HuH-7.5 (cell line): Measurements from ENCODE around the gene FBXW8.

Experiments
- DNase-seq: peaks from one replicate; pipeline ENCODE4 v3.0.0; 2011; ENCODE audit warnings: low spot score

Gene FBXW8

DNA sequence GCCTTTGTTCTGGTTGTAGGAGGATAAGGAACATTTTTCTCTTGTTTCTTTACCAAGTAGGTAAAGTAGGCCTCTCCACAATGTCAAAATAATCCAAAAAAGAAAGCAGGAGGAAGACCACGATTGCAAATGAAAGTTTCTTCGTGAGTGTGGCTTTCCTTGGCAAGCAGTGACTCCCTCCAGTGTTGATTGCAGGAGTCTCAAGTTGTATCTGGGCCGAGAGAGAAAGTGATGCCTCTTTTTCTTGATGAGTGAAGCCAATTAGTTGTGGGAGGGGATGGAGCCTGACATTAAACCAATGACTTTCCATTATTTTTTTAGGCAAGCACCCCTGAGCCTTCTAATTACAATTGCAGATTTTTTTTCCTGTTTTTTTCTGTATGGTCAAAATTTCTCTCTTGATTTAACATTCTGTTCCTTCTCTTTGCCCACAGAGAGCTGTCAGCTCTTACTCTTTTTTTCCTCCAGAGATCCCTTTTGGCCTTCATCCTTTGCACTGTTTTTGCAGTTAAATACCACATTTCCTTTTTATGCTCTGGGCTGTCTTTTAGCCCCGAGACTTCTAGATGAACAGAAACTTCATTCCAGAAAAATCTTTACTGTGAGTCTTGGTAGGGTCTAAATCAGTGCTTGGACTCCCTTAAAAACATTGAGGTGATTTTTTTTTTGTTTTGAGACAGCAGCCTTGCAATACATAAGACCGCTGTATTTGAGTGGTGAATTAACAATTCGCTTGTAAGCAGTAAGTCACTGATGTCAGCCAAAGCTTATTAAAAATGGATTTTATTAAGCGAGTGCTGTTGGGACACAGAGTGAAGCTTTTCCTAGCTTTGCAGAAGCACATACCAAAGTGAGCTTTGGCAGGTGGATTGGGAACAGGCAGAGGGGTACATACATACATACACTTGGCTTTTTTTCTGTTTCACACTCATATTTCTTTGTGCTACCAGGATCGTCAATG, 15.8 kb downstream of the FBXW8 start:
- no peak for DNase-seq

DNA sequence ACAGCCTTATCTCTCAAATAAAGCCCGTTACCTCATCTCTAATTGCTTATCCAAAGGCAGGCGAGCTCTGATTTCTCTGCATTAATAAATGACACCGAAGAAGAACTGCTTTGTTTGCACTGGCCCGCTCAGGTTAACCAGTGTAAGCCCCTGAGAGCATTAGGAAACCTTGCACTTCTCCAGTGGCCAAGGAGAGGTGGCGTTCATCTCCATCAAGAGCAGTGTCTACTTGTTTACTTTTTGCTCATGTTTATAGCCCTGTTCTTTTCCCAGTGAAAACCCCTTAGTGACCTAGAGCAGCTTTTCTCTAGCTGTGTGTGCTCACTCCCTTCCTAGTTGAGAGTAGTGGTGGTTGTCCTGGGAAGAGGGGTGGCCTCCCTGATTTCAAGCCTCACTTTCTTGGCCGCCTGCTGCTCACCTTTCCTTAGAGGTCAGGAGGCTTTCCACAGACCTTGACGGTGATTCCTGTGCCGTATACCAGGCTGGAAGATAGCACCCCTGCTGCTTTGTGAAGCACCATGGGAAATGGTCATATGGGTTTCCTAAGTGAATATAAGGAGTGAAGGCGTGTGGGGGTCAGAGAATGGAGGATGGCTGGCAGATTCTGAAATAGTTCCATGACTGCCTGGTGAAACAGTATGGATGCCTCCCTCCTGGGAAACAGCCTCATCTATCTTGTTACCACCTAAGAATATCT, 16.6 kb downstream of the FBXW8 start:
- no peak for DNase-seq

DNA sequence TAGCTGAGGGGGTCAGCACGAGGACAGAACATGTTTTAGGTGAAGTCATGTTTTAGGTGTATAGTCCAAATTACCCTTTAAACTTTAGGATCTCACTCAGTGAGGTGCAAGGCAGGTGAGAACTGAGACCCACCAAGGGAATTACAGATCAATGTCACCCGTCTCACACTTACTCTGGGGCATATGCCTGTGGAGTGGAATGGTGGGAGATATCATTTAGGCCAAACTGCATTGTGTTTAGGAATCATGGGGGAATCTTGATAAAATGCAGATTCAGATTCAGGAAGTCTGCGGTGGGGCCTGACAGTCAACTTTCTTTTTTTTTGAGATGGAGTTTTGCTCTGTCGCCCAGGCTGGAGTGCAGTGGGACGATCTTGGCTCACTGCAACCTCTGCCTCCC, 17.8 kb downstream of the FBXW8 start:
- no peak for DNase-seq

DNA sequence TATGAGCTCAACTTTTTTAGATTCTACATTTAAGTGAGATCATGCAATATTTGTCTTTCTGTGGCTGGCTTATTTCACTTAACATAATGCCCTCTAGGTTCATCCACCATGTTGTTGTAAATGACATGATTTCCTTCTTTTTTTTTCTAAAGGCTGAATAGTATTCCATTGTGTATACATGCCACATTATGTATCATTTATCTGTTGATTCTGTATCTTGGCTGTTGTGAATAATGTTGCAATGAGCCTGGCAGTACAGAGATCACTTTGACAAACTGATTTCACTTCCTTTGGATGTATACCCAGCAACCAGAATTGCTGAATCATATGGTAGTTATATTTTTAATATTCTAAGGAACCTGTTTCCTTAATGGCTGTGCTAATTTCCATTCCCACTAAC, 19.1 kb downstream of the FBXW8 start:
- no peak for DNase-seq

DNA sequence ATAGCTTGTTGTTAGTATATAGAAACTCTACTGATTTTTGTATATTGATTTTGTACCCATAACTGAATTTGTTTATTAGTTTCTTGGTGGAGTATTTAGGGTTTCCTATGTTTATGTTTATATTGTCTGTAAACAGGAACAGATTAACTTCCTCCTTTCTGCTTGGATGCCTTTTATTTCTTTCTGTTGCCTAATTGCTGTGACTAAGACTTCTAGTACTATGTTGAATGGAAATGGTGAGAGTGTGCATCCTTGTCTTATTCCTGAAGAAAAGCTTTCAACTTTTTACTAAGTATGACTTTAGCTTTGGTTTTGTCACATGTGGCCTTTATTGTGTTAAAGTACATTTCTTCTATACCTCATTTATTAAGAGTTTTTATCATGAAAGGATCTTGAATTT, 20.9 kb downstream of the FBXW8 start:
- DNase-seq: no peak

DNA sequence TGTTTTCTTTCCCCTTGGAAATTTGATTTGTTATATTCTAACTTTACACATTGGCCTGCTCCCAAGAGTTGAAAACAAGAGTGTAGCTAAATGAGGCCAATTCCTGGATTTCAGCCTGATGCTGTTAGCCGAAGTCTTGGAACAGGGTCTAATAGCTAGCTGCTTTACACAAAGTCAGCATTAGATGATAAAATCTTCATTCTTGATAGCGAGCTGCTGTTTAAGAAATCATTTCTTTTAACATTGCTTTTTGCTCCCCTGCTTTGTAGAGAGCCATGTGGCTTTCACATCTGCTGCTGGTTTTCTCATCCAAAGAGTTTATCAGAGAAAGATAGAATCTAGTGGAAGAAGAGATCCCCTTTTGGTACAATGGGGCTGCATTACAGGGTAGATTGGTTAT, 22.3 kb downstream of the FBXW8 start:
- DNase-seq: no peak

DNA sequence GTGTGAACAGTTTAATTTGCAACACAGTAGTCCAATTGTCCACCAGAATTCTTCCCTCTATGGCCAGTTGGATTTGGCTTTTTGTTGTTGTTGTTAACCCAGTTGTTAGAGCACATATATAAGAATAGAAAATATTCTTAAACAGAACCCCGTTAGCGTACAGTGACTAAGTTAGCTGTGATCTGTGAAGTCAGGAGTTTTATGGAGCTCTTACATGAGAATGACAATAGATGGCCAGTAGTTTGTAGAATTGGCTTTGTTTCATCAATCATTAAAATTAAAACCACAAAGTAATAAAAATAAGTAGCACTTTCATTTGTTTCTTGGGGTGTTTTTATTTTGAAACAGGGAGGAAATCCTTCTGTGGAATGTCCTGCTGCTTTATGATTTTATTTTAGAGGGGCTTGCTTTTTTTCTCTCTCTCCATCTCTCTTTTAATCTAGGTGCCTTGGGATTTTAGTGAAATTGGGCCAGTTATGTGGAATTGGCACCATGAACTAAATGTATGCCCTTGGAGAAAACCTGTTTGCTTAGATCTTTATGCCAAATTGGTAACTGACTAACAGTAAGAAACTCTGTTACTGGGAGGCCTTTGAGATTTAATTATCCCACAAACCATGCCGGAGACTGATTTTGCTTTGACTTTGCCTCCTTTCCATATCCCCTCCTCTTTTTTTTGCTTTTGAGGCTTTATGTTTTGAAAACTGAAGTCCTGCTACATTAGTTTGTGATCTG, 22.9 kb downstream of the FBXW8 start:
- DNase-seq: no peak

DNA sequence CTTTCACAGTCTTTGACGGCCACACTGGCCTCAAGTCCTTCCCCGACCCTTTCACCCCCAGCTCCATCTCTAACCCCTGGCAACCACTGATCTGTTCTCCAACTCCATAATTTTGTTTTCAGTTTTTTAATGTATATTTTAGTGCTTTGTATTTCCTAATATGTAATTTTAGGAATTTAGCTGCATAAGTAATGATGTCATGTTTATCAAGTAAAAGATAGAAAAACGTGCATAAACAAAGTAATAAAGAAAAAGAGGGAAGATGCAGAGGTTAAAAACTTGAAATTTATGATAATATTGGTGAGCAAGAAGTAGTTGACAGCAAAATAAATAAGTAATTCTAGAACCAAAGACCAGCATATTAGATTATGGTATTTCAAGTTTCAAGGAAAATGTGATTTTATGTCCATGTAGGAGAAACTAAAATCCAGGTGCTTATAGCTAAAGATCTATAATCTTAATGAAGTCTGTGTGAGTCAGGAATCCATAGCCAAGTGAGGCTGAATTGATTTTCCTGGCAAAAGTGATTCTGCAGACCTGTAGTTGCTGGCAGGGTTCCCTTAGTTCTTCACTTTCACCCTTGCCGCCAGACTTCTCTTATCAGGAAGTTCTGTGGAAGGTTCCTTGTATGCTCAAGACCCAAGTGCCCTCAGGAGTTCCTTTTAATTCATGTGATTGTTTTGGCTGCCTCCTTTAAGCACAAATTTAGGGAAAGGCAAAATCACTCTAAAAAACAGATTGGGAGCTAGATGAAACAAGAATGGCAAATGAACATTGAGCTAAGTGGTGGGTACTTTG, 24.4 kb downstream of the FBXW8 start:
- no peak for DNase-seq

DNA sequence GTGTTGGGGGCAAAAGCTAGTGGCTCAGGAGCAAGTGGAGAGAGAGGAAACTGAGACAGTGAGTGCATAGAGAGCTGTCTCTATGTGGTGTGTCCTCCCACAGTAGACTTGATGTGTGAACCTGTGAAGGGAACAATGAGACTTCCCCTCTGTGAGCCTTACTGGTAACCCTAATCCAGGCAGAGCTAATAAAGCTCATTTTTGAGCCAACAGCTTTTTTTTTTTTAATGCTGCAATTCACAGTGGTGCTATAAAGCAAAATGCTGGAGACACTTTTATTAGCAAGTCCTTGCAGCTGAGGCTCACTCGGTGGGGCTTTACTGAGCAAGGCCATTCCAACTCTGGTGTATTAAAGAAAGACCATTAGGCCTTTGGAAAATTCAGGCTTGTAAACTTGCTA, 26.9 kb downstream of the FBXW8 start:
- DNase-seq: no peak

DNA sequence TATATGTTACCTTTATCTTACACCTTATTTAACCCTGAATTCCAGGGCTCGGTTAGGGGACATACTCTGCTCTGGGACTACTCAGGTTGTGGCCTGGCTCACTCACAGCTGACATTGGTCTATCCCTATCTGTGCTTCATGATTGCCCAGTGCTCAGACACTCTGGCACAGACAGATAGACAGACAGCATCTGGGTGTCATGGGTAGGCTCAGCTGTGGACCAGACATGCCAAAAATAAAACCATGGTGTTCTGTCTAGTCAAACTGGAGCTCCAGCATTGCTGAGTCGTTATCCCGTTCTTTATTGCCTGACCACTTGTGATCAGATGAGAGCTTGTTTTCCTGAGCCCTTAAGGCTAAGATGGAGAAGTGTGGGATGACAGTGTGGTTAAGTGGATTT, 29.0 kb downstream of the FBXW8 start:
- no peak for DNase-seq

DNA sequence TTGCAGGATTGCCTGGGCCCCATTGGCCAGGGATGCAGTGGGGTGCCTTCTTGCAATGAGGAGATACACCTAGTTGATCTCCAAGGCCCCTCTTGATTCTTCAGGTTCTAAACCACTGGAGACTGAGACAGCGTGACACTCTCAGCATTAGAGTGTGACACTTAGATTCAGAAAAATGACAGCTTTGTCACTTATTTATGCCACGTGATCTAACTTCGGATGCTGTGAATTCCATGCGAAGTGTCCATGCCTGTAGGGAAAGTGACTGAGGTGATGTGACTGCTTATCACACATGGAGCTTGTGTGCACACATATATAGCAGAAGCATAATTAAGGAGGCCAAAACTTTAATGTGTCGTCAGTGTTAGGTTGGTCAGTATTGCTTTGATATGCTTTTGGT, 30.4 kb downstream of the FBXW8 start:
- DNase-seq: no peak

DNA sequence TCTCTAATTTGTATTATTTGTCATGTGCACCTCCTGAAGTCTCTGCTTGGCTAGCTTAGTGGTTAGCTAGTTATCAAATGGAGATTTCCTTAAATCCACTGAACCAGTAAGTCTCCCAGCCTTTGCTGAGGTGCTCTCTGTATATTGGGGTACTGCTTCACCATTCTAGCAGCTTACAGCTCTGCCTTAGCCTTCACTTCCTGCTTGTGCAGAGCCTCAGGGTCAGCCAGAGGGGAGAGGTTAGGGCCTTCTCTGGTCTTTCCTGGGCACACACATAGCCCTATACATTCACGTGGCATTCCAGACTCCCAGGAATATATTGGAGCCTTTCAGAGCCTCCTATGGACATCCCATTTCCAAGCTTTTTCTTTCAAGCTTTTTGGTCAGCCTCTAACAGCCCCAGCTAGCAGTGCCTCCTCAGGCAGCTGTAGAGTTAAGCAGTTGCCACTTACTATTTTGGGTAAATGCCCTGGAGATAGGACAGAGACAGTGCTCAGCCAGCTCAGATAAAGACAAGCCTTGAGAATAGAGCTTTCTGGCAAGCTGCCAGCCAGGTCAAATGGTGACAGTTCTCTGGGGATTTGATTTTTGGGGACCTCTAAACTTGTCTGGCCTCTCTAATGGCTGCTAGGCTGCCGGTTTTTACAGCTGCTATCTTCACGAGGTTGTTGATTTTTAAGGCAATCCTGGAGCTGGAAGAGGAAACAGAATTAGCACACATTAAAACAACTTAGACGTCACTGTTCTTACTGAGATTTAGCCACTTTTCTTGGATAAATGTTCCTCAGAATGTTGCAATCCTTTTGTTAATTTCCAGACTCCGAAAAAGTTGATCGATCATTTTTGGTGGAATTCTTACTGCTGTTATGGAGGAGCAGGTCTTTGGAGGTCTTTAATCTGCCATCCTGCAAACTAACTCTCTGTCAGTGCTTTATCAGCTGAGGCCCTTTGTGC, 32.9 kb downstream of the FBXW8 start:
- DNase-seq: no peak

DNA sequence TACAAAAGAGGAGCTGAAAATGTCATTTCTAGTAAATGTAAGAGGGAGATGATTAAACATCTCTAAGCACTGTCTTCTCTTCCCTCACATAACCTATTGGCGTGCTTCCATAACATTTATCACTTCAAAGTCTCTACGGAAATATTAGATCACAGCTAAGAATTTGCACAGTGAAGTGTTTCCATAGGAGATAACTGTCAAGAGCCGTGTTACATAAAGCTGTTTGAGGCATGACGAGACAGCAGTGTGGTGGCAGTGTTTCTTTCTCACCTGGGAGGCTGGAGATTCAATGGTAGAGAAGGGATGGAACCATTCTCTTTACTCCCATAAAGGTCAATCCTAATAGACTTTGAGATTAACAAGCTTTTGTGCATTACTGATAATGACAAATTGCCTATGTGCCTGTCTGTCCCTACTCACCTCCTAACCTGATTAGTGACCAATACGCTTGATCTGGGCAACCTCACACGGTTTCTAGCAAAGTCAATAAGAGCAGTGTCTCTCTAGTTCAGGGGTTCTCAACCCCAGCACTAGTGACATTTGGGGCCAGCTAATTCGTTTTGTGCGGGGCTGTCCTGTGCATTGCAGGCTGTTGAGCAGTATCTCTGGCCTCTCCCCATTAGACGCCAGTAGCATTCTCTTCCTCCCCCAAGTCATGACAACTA, 35.3 kb downstream of the FBXW8 start:
- no peak for DNase-seq

DNA sequence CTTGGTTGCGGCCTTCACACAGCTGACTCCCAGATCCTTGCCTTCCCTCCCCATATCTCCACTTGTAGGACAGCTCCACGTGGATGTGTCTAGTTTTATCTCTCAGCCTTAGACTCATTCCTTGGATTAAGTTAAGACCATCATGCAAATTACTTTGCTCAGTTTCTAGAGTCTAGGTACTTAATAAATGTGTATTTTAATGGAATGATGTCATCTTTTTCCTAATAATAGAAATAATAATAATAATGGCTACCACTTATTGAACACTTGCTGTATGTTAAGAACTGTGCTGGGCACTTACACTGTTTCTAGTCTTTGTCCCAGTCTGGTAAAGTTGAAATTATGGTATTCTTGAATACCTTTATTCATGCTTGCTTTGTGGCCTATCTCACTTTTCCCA, 37.5 kb downstream of the FBXW8 start:
- no peak for DNase-seq

DNA sequence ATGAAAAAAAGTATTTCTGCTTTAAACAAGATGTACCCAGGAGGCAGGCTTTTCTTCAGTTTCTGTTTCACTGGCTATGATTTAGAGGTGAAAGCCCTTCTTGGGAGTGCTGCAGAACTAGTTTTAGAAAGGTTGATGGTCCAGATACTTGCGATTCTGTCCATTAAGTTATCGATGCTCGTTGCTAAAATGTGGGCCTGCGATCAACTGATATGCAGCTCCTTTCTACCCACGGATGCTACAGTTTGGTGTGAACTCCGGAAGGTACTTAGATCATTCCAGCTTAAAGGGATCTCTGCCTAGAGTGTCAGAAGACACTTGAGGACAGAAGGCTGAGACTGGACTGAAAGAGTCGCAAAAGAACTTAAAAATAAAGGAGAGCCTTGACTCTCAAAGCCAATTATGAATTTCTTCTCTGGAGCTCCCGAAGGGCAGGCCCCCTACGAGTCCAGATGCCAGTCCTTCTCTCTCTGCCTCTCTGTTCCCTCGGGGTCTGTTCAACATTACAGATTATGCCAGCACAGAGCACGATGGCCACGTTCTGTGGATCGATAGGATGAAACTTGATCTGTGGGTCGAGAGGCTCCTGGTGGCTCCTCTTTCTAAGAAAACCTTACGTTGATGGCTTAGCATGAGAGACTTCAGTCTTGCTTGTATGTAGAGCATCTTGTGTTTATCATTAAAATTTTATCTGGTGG, 40.0 kb downstream of the FBXW8 start:
- DNase-seq: no peak

DNA sequence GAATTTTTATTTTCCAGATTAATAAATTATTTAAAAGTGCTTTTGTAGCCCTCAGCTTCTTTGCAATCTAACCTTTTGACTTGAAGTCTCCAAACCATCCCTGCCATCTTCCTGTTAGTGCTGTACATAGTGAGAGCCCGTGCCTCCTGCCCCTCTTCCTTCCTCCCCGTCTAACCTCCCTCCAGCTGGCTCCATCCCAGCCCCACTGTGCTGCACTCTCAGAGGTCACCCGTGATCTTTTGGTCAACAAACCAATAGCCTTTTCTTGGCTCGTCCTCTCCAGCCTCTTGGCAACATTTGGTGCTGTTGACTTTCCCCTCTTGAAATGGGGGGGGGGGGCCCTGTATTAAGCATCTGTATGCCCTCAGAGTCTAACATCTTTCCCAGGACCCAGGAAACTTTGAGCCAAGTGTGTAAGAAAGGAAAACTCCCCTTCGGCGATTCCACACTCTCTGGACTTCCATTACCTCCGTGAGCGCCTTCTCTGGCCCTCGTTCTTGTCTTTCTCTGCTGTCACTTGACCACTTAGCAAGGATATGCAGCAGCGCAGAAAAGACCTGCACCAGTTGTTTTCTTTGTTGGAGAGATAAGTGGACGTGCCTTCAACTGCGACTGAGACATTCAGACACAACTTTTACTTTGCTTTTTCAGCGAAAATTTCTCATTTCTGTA, 44.1 kb downstream of the FBXW8 start:
- DNase-seq: no peak

DNA sequence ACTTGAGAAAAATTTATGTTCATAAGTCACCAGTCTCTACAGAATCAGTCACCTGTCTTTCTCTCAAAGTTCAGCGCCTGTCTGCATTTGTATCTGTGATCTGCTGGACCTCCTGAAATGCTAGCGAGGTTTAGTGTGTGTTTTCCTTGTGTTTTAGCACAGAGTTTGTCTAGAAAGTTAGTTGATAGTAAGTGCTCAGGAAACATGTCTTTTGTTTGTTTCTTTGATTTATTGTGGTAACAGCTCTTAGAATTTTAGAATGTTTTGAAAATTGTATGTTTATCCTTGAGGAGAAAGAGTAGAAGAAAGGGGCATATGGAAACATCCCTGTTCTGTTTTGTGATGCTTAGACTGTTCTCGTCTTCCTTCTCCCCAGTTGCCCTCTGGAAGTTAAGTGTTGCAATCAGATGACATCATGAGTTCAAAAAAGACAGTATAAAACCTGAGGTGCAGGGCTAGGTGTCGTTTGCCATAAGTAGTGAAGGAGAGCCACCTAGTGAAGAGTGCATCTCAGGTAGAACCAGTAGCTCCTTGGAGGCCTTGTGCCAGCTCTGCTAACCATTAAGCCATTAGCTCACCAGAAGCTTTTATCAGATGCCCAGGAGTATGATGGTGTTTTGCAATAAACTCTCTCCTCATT, 44.8 kb downstream of the FBXW8 start:
- peak; percentile 38 for DNase-seq

DNA sequence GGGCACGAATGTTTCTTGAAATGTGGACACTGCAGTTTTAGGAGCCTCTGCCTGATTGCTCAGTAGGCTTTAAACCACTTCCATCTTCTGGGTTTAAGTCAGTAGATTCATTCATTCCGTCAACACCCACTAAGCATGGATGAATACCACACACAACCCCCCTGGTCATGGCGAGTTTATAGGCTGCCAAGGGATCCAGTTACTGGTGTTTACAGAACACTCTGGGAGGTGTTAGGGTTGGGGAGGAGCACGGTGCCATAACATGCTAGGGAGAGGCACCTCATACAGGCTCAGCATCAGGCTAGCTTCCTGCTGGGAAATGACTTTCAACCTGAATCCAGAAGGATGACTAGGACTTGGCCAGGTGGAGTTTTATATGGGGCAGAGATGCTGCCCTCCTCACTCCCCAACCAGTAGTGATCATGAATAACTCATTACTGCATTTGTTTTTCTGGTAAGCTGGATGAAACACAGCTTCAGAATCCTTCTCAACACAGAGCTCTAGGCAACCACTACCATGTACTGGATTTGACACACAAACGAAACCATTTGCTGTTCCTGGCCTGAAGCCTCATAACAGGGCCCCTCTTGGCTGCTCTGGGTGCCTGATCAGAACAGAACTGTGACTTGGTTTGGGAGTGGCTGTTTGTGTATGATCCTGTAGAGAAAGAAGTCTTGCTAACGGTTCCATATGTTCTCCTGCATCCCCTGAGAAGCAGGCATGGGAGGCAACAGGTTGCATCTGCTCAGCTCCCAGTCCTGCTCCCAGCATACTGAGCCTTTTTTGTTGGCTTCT, 47.9 kb downstream of the FBXW8 start:
- no peak for DNase-seq
